BJ (cell line): ENCODE data around the gene TRNT1. TPM values are rescaled to one million over a fixed set of nuclear protein-coding genes. Genes with fewer than 3 reads are reported as not detected.

Experiments used
- CTCF ChIA-PET: fragments of 350-600 bp; formaldehyde crosslinking; extraction: SDS; loops from one replicate; lab custom pipeline; 2021; ENCODE audit warnings: antibody characterized with exemption, inconsistent platforms; lab: Yijun Ruan, JAX
- POLR2A ChIA-PET: fragments of 300-600 bp; sonication (Branson Sonifier 250); formaldehyde crosslinking; extraction: SDS; loops from one replicate; lab custom pipeline; 2021; ENCODE audit warnings: antibody characterized with exemption; lab: Charles Lee
- DNase-seq: peaks from one replicate; pipeline ENCODE4 v3.0.0-alpha.2; 2011; ENCODE audit warnings: low read depth
- H3K27me3 ChIP-seq: 2 replicates; pipeline ENCODE4 v1.6.0; 2011; ENCODE audit warnings: low read length; ENCODE audit not compliant: control insufficient read depth, insufficient read depth
- H3K36me3 ChIP-seq: 2 replicates; pipeline ENCODE4 v1.5.1; 2011; ENCODE audit warnings: low read length; ENCODE audit not compliant: control insufficient read depth, insufficient read depth
- H3K4me3 ChIP-seq: 2 replicates; pipeline ENCODE4 v1.5.1; 2011; ENCODE audit warnings: low read depth, mild to moderate bottlenecking, control low read depth, low read length
- CTCF ChIP-seq: IDR thresholded peaks from 2 replicates; pipeline ENCODE4 v1.5.1; 2011; ENCODE audit warnings: low read depth, mild to moderate bottlenecking, control low read depth, inconsistent platforms, low read length, moderate library complexity; ENCODE audit not compliant: insufficient read depth
- polyA plus RNA-seq: library from polyadenylated mRNA; depleted of rRNA; stranded (reverse); fragments of >200 nt; gene quantifications from 2 replicates; pipeline ENCODE4 v1.2.3, GENCODE V29; 2011

TRNT1 gene
- polyA plus RNA-seq, 1 experiment: 5.2 TPM

GRCh38 chr3:3157484-3157883 lies 30.7 kb downstream of the TRNT1 start:
- ChIA-PET POLR2A (no interaction called here), CTCF (interaction anchor here (0.6 to 2.8 kb wide), 2 partner anchors 14 to 26 kb away, joined by 3 to 11 read pairs; no protein-coding TSS in a partner anchor)
- Histone ChIP-seq H3K36me3 (peaks cover 6% of the 10 kb centered on the region), H3K4me3 (no peak overlapping the region), H3K27me3 (no peaks in the 10 kb centered on the region)
- DNase-seq: no peak
- no peak for TF ChIP-seq CTCF

- TF ChIP-seq CTCF: no peak
- POLR2A ChIA-PET: no interaction called here
- Histone ChIP-seq H3K36me3 (peaks cover 7% of the 10 kb centered on the region), H3K4me3 (no peak overlapping the region), H3K27me3 (no peaks in the 10 kb centered on the region)
- no peak for DNase-seq
- CTCF ChIA-PET: interaction anchor here (1.2 kb wide), 1 partner anchor 18 kb away, joined by 4 read pairs; the partner anchor contains the start of gene CRBN
These were observed 34.1 kb downstream of the TRNT1 start for GRCh38 chr3:3160826-3161225.

- CTCF ChIA-PET: no interaction called here
- no peak overlapping the region for H3K4me3 ChIP-seq
- no peak for DNase-seq
- POLR2A ChIA-PET: no interaction called here
- TF ChIP-seq CTCF: no peak
- no peaks in the 10 kb centered on the region for H3K27me3 ChIP-seq
- H3K36me3 ChIP-seq: peaks cover 11% of the 10 kb centered on the region
These were observed 38.5 kb downstream of the TRNT1 start for GRCh38 chr3:3165241-3165640.

GRCh38 chr3:3165650-3166049 lies 38.9 kb downstream of the TRNT1 start:
- no peak overlapping the region for H3K4me3 ChIP-seq
- H3K36me3 ChIP-seq: peaks cover 11% of the 10 kb centered on the region
- no peak for TF ChIP-seq CTCF
- CTCF ChIA-PET: no interaction called here
- H3K27me3 ChIP-seq: no peaks in the 10 kb centered on the region
- POLR2A ChIA-PET: no interaction called here
- DNase-seq: no peak

- CTCF ChIA-PET: interaction anchor here (1.2 to 2.5 kb wide), 3 partner anchors 8 to 12 kb away, joined by 4 to 11 read pairs (median 8); partner anchors contain the start of gene CRBN
- POLR2A ChIA-PET: no interaction called here
- H3K36me3 ChIP-seq: peaks cover 15% of the 10 kb centered on the region
- TF ChIP-seq CTCF: peak; percentile 32
- no peaks in the 10 kb centered on the region for H3K27me3 ChIP-seq
- H3K4me3 ChIP-seq: no peak overlapping the region
- DNase-seq: no peak
These were observed 44.3 kb downstream of the TRNT1 start for GRCh38 chr3:3170998-3171397.
